Measurements from ENCODE around the gene SBK1.

GRCh38 chr16:28260193-28260592 is 32.1 kb upstream of the SBK1 start:
- TF ChIP-seq POLR2A (IDR thresholded peaks at IDR 0.05) (no peak), CTCF (IDR thresholded peaks at IDR 0.05) (no peak)
